Kidney capillary endothelial cell (primary cell): ENCODE results near the gene FHIP1A.

Source experiments
- DNase-seq: peaks from one replicate; pipeline ENCODE4 v3.0.0-alpha.2; 2018; ENCODE audit warnings: low spot score

FHIP1A gene

DNA sequence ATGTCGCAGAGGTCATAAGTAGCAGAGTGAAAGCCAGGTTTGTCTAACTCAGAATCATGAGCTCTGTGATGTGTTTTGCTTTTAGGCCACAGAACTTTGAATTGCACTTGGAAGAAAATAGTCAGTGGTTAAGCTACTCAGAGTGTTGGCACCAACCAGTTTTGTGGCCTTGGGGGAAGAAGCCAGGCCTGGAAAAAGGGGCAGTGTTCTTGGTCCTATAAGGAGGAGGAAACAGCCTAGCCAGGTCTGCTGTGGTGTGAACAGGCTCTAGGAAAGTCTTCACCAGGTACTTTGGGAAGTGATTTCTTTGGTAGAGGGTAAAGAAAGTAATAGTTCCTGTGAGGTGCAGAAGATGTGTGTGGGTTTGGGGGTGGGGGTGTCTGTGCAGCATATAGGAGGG lies 49.2 kb downstream of the FHIP1A start:
- no peak for DNase-seq
